Measurements from ENCODE around the gene ZDHHC3.

ZDHHC3 gene

GRCh38 chr3:44903751-44904150 lies 72.2 kb downstream of the ZDHHC3 start:
- TF ChIP-seq GABPA (IDR thresholded peaks at IDR 0.05; ENCODE audit: low read depth) (no peak), POLR2AphosphoS5 (IDR thresholded peaks at IDR 0.05; ENCODE audit: low read depth) (no peak), REST (IDR thresholded peaks at IDR 0.05; ENCODE audit: insufficient replicate concordance, low read depth) (no peak), CTCF (IDR thresholded peaks at IDR 0.05; ENCODE audit: insufficient read depth, low read length) (no peak)
- Histone ChIP-seq H3K27me3 (ENCODE audit: insufficient read depth, poor library complexity, severe bottlenecking) (no peaks in the 10 kb centered on the region), H3K4me3 (replicated peaks; ENCODE audit: insufficient read depth, low read length) (no peak overlapping the region), H3K27ac (replicated peaks) (no peak overlapping the region)
- no peak for DNase-seq (ENCODE audit: low read depth in 1 of 2, low spot score in 1 of 2)

GRCh38 chr3:44903314-44903713 lies 72.7 kb downstream of the ZDHHC3 start:
- no peak overlapping the region for H3K27ac ChIP-seq (replicated peaks)
- DNase-seq (ENCODE audit: low read depth in 1 of 2, low spot score in 1 of 2): no peak
- H3K27me3 ChIP-seq (ENCODE audit: insufficient read depth, poor library complexity, severe bottlenecking): no peaks in the 10 kb centered on the region
- no peak overlapping the region for H3K4me3 ChIP-seq (replicated peaks; ENCODE audit: insufficient read depth, low read length)
- no peak for TF ChIP-seq CTCF (IDR thresholded peaks at IDR 0.05; ENCODE audit: insufficient read depth, low read length)

- no peak overlapping the region for H3K27ac ChIP-seq (replicated peaks)
- TF ChIP-seq CTCF (IDR thresholded peaks at IDR 0.05; ENCODE audit: insufficient read depth, low read length): no peak
- TF ChIP-seq POLR2AphosphoS5 (IDR thresholded peaks at IDR 0.05; ENCODE audit: low read depth): no peak
- TF ChIP-seq SPI1 (IDR thresholded peaks at IDR 0.05; ENCODE audit: borderline replicate concordance, low read depth): no peak
- TF ChIP-seq GABPA (IDR thresholded peaks at IDR 0.05; ENCODE audit: low read depth): no peak
- no peak for TF ChIP-seq REST (IDR thresholded peaks at IDR 0.05; ENCODE audit: insufficient replicate concordance, low read depth)
- DNase-seq (ENCODE audit: low read depth in 1 of 2, low spot score in 1 of 2): no peak
- no peak overlapping the region for H3K4me3 ChIP-seq (replicated peaks; ENCODE audit: insufficient read depth, low read length)
- no peaks in the 10 kb centered on the region for H3K27me3 ChIP-seq (ENCODE audit: insufficient read depth, poor library complexity, severe bottlenecking)
Observed at GRCh38 chr3:44902628-44903027, 73.3 kb downstream of the ZDHHC3 start.

GRCh38 chr3:44899683-44900367 lies 76.1 kb downstream of the ZDHHC3 start:
- Histone ChIP-seq H3K27ac (replicated peaks) (no peak overlapping the region), H3K27me3 (ENCODE audit: insufficient read depth, poor library complexity, severe bottlenecking) (no peaks in the 10 kb centered on the region), H3K4me3 (replicated peaks; ENCODE audit: insufficient read depth, low read length) (no peak overlapping the region)
- DNase-seq (ENCODE audit: low read depth in 1 of 2, low spot score in 1 of 2): no peak
- TF ChIP-seq GABPA (IDR thresholded peaks at IDR 0.05; ENCODE audit: low read depth) (no peak), CTCF (IDR thresholded peaks at IDR 0.05; ENCODE audit: insufficient read depth, low read length) (no peak), SPI1 (IDR thresholded peaks at IDR 0.05; ENCODE audit: borderline replicate concordance, low read depth) (no peak), REST (IDR thresholded peaks at IDR 0.05; ENCODE audit: insufficient replicate concordance, low read depth) (no peak), POLR2AphosphoS5 (IDR thresholded peaks at IDR 0.05; ENCODE audit: low read depth) (no peak)
